Measurements from ENCODE around the gene SLC35F6.
"Not testable (repeated sequence)": the region's sequence is repeated elsewhere in the genome, so short reads cannot be mapped to it uniquely, and the experiment has no call there.

SLC35F6 gene

GRCh38 chr2:26758790-26759321 is 5.2 kb upstream of the SLC35F6 start:
- DNase-seq = no peak

- no peak for DNase-seq
These were observed 4.2 kb upstream of the SLC35F6 start for GRCh38 chr2:26759845-26760244.

- DNase-seq = not testable (repeated sequence)
These were observed 3.1 kb upstream of the SLC35F6 start for GRCh38 chr2:26760991-26761390.

GRCh38 chr2:26763019-26763418 is 1.1 kb upstream of the SLC35F6 start:
- DNase-seq = no peak

- no peak for DNase-seq
These were observed 822 bp downstream of the SLC35F6 start for GRCh38 chr2:26764906-26765305.

- DNase-seq = no peak
These were observed 1.6 kb downstream of the SLC35F6 start for GRCh38 chr2:26765475-26766200.

GRCh38 chr2:26767129-26767528 is 3.0 kb downstream of the SLC35F6 start:
- DNase-seq = no peak

- DNase-seq = no peak
These were observed 3.9 kb downstream of the SLC35F6 start for GRCh38 chr2:26767894-26768487.

GRCh38 chr2:26768759-26769088 is 4.6 kb downstream of the SLC35F6 start:
- DNase-seq = no peak

GRCh38 chr2:26769089-26769761 is 5.1 kb downstream of the SLC35F6 start:
- no peak for DNase-seq

GRCh38 chr2:26770986-26771586 is 7.0 kb downstream of the SLC35F6 start:
- no peak for DNase-seq

- DNase-seq = no peak
These were observed 8.2 kb downstream of the SLC35F6 start for GRCh38 chr2:26772064-26773001.

GRCh38 chr2:26776195-26776800 is 12.2 kb downstream of the SLC35F6 start:
- no peak for DNase-seq

GRCh38 chr2:26778098-26778497 is 14.0 kb downstream of the SLC35F6 start:
- no peak for DNase-seq

- DNase-seq = no peak
These were observed 14.4 kb downstream of the SLC35F6 start for GRCh38 chr2:26778507-26778906.

GRCh38 chr2:26780203-26780760 is 16.2 kb downstream of the SLC35F6 start:
- no peak for DNase-seq

- DNase-seq = no peak
These were observed 19.0 kb downstream of the SLC35F6 start for GRCh38 chr2:26782876-26783704.

GRCh38 chr2:26784570-26785234 is 20.6 kb downstream of the SLC35F6 start:
- DNase-seq = no peak

GRCh38 chr2:26785431-26786206 is 21.5 kb downstream of the SLC35F6 start, which contains the start of gene CENPA:
CENPA (plus strand) TSS chr2:26786056; CDS start chr2:26786197, 141 bp downstream.
- DNase-seq = peak; percentile 98
